Ascending aorta (tissue), 2 donors: Measurements from ENCODE around the gene DDX39A. TPM values are rescaled to one million over a fixed set of nuclear protein-coding genes. Genes with fewer than 3 reads are reported as not detected.
"Not testable (repeated sequence)": the region's sequence is repeated elsewhere in the genome, so short reads cannot be mapped to it uniquely, and the experiment has no call there.

ENCODE experiments used
- DNase-seq, 2 donors: peaks; one replicate each; pipeline ENCODE4 v3.0.0-alpha.2; 2019; ENCODE audit warnings: low spot score in 2 of 2
- H3K27ac ChIP-seq, 2 donors: fragments of 200-600 bp; sonication (generic); one replicate each; pipeline ENCODE4 v1.5.1; 2016 to 2017; ENCODE audit warnings: mild to moderate bottlenecking in 1 of 2
- H3K27me3 ChIP-seq: fragments of 200-600 bp; sonication (generic); one replicate; pipeline ENCODE4 v1.5.1; 2017
- H3K36me3 ChIP-seq, 2 donors: fragments of 200-600 bp; sonication (generic); one replicate each; pipeline ENCODE4 v1.5.1; 2016
- H3K4me1 ChIP-seq, 2 donors: fragments of 200-600 bp; sonication (generic); one replicate each; pipeline ENCODE4 v1.5.1; 2016 to 2017; ENCODE audit warnings: mild to moderate bottlenecking in 1 of 2
- H3K4me3 ChIP-seq, 2 donors: fragments of 200-600 bp; sonication (generic); one replicate each; pipeline ENCODE4 v1.5.1; 2016 to 2017; ENCODE audit warnings: mild to moderate bottlenecking in 1 of 2
- H3K9me3 ChIP-seq, 2 donors: fragments of 200-600 bp; sonication (generic); one replicate each; pipeline ENCODE4 v1.5.1; 2016
- CTCF ChIP-seq, 3 experiments: fragments of 200-600 bp in 2 of 3; fragments of 450-650 bp in 1 of 3; sonication (generic) in 2 of 3; IDR thresholded peaks; one replicate each; pipeline ENCODE4 v1.5.1; 2016 to 2019; ENCODE audit warnings: antibody characterized with exemption in 3 of 3, mild to moderate bottlenecking in 1 of 3, moderate library complexity in 1 of 3
- intact Hi-C: fragments of 100-400 bp; cut with DNase I; formaldehyde crosslinking; loops from one replicate; pipeline ENCODE4 v1.15.1; 2023
- total RNA-seq: library from RNA; depleted of rRNA; stranded (reverse); fragments of >200 nt; gene quantifications from one replicate; pipeline ENCODE4 v1.1.0, GENCODE V29; 2016

The DDX39A gene
- total RNA-seq, 1 donor from 2014 or later = 83.4 TPM

DNA sequence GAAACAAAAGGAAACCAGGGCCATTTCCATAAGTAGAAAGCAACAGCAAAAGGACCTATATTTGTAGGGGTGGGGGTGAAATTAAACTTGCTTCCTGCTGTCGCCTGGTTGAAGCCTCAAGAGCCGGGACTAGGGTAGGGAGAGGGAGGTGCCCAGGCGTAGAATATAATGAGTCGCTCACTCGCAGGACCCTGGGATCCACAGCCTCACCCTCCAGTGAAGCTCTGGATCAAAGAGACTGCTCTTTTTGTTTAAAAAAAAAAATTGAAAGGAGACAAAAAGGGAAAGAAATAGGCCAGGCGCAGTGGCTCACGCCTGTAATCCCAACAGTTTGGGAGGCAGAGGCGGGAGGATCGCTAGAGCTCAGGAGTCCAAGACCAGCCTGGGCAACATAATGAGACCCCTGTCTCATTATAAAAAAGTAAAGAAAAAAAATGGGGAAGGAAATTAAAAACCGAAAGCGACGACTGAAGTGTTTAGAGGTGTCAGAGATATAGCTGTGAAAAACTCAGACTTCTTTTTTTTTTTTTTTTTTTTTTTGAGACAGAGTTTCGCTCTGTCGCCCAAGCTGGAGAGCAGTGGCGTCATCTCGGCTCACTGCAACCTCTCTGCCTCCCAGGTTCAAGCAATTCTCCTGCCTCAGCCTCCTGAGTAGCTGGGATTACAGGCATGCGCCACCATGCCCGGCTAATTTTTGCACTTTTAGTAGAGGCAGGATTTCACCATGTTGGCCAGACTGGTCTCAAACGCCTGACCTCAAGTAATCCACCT lies 48.8 kb downstream of the DDX39A start:
- TF ChIP-seq CTCF (IDR thresholded peaks at IDR 0.05) = no peak
- Histone ChIP-seq H3K36me3 (no peaks in the 10 kb centered on the region), H3K4me1 (peaks cover 7 to 33% of the 10 kb centered on the region in 2 donors), H3K4me3 (peak overlapping the region in 1 of 2 donors; percentile 21), H3K27ac (peak overlapping the region; percentile 91 to 92), H3K27me3 (no peaks in the 10 kb centered on the region), H3K9me3 (no peaks in the 10 kb centered on the region)
- intact Hi-C loops = no loop called here
- no peak for DNase-seq

DNA sequence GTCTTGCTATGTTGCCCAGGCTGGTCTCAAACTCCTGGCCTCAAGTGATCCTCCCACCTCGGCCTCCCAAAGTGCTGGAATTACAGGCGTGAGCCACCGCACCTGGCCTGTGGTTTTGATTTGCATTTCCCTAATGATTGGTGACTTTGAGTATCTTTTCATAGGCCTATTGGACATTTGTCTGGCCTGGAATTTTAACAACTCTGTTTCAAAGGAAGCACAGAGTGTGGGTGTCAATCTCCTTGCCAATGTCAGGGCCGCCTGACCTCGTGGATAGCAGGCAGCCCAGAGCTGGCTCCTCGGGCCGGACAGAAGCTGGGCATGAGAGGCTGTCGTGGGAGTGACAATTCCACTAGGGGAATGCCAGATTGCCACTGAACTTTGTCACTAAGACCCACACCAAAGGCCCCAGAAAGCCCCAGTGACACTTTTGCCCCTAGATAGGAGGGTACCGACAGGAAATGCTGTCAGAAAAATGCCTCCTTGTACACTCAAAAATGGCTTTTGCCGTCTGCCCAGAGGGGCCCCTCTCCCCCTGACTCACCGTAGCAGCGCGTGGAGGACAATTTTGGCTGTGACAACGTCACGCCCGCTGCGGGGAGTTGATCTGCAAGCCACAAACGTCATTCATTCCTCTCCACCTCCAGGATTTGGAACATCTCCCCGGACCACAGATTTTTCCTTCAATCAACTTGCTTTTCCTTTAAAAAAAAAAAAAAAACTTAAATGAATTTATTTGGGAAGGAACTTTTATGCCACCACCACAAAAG lies 49.6 kb downstream of the DDX39A start:
- Histone ChIP-seq H3K4me3 (peak overlapping the region in 1 of 2 donors; percentile 21), H3K27ac (peak overlapping the region; percentile 91 to 92), H3K9me3 (no peaks in the 10 kb centered on the region), H3K4me1 (peaks cover 7 to 25% of the 10 kb centered on the region in 2 donors), H3K27me3 (no peaks in the 10 kb centered on the region), H3K36me3 (no peaks in the 10 kb centered on the region)
- intact Hi-C loops = loop anchor here (5.0 kb wide), 1 partner anchor 1592 kb away; the partner anchor contains the start of gene HOOK2
- peak; percentile 62 to 90 for DNase-seq
- TF ChIP-seq CTCF (IDR thresholded peaks at IDR 0.05) = no peak

- TF ChIP-seq CTCF (IDR thresholded peaks at IDR 0.05) = no peak
- peak overlapping the region; percentile 63 to 91 for H3K27ac ChIP-seq
- no peaks in the 10 kb centered on the region for H3K36me3 ChIP-seq
- no peak overlapping the region for H3K4me3 ChIP-seq
- H3K9me3 ChIP-seq = no peaks in the 10 kb centered on the region
- intact Hi-C loops = loop anchor here (5.0 kb wide), 1 partner anchor 1591 kb away; the partner anchor contains the start of gene HOOK2
- H3K4me1 ChIP-seq = peaks cover 16 to 36% of the 10 kb centered on the region in 2 donors
- no peaks in the 10 kb centered on the region for H3K27me3 ChIP-seq
- DNase-seq = no peak
Measured at GRCh38 chr19:14368011-14368513, 51.1 kb downstream of the DDX39A start.

DNA sequence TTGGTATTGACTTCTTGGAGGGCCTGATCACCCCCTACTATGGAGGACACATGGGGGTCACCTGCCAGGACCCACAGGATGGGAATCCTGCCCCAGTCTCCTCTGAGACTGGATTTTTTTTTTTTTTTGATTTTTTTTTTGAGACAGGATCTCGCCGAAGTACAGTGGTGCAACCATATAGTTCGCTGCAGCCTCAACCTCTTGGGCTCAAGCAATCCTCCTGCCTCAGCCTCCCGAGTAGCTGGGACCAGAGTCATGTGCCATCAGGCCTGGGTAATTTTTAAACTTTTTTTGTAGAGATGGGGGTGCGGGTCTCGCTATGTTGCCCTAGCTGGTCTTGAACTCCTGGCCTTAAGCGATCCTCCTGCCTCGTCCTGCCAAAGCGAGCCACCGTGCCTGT lies 52.1 kb downstream of the DDX39A start:
- Histone ChIP-seq H3K4me3 (no peak overlapping the region), H3K9me3 (no peaks in the 10 kb centered on the region), H3K27me3 (no peaks in the 10 kb centered on the region), H3K27ac (no peak overlapping the region), H3K4me1 (peaks cover 16 to 42% of the 10 kb centered on the region in 2 donors), H3K36me3 (no peaks in the 10 kb centered on the region)
- intact Hi-C loops = loop anchor here (5.0 kb wide), 1 partner anchor 1590 kb away; the partner anchor contains the start of gene HOOK2
- TF ChIP-seq CTCF (IDR thresholded peaks at IDR 0.05) = no peak
- no peak for DNase-seq

DNA sequence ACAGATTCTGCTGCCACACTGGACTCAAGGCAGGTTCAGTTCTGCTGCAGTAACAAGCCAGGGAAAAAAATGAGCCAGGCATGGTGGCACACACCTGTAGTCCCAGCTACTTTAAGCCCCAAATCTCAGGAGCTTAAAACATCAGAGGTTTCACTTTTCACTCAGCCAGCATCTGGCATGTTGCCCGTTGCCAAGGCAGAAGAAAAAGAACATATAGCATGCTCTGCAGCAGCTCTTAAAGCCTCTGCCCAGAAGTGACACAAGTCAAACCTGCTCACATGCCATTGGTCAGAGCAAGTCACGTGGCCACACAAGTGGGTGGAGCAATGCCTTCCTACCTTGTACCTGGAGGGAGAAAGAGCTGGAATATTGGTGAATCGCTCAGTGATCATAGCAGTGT lies 52.6 kb downstream of the DDX39A start:
- DNase-seq = peak; percentile 43 to 82
- TF ChIP-seq CTCF (IDR thresholded peaks at IDR 0.05) = no peak
- no peak overlapping the region for H3K27ac ChIP-seq
- no peaks in the 10 kb centered on the region for H3K27me3 ChIP-seq
- intact Hi-C loops = loop anchor here (5.0 kb wide), 1 partner anchor 1589 kb away; the partner anchor contains the start of gene HOOK2
- H3K9me3 ChIP-seq = no peaks in the 10 kb centered on the region
- no peaks in the 10 kb centered on the region for H3K36me3 ChIP-seq
- peaks cover 16 to 42% of the 10 kb centered on the region in 2 donors for H3K4me1 ChIP-seq
- H3K4me3 ChIP-seq = no peak overlapping the region

DNA sequence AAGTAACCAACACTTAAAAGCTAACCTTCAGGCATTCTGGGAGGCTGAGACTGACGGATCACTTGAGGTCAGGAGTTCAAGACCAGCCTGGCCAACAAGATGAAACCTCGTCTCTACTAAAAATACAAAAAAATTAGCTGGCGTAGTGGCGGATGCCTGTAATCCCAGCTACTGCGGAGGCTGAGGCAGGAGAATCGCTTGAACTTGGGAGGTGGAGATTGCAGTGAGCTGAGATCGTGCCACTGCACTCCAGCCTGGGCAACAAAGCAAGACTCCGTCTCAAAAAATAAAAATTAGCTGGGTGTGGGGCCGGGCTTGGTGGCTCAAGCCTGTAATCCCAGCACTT lies 55.1 kb downstream of the DDX39A start:
- DNase-seq, H3K27me3 ChIP-seq, H3K9me3 ChIP-seq, H3K36me3 ChIP-seq: not testable (repeated sequence)
- Histone ChIP-seq H3K4me3 (peak overlapping the region in 1 of 2 donors; percentile 43), H3K4me1 (peaks cover 9 to 23% of the 10 kb centered on the region in 2 donors), H3K27ac (peak overlapping the region; percentile 85 to 91)
- intact Hi-C loops = loop anchor here (5.0 kb wide), 1 partner anchor 108 kb away; no protein-coding TSS in a partner anchor
